NCI-H2029 (cell line): ENCODE measurements around the gene PDE4DIP.
A peak's percentile ranks its signal among the peaks of the same experiment; 100 is the strongest.
"Not testable (repeated sequence)": the region's sequence is repeated elsewhere in the genome, so short reads cannot be mapped to it uniquely, and the experiment has no call there.

Experiments used
- DNase-seq: peaks from one replicate; lab custom pipeline; 2025; lab: John Stamatoyannopoulos, UW

Gene PDE4DIP

DNA sequence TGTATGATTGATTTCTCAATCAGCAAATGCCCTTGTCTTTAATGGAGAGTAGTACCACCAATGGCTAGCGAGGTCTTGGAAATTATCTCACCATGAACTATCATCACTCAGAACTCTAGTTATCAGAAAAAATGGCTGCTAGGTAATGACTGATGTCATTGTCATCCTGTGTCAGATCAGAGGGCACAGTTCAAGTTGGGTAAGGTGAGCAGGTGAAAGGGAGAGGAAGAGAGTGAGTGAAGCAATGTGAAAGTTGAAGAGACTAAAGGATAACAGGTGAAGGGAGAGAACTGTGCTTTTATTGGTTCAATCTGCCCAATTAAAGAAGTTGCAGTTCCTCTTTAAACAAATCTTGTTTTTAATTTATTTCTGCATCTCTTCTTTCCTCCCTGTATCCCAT, 76.8 kb downstream of the PDE4DIP start:
- not testable (repeated sequence) for DNase-seq

DNA sequence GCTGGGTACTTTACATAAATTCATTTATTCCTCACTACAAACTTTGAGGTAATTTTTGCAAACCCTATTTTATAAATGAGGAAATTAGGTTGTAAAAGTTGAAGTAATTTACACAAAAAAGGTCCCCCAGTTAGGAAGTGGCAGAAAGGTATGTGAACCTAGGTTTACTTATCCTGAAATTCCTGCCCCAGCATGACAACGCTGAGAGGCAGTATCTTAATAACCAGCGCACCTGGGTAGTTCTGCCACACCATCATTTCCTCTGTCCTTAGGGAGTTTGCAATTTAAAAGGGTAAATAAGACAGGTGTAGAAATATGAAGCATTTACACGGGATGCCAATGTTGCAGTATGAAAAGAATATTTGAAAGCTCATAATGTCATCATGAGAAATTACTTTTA, 79.6 kb downstream of the PDE4DIP start:
- DNase-seq: not testable (repeated sequence)

- not testable (repeated sequence) for DNase-seq
These were observed 83.4 kb downstream of the PDE4DIP start for GRCh38 chr1:148927645-148928044.

GRCh38 chr1:148929253-148929652, 85.0 kb downstream of the PDE4DIP start:
- not testable (repeated sequence) for DNase-seq

- not testable (repeated sequence) for DNase-seq
These were observed 91.3 kb downstream of the PDE4DIP start for GRCh38 chr1:148935381-148936002.

DNA sequence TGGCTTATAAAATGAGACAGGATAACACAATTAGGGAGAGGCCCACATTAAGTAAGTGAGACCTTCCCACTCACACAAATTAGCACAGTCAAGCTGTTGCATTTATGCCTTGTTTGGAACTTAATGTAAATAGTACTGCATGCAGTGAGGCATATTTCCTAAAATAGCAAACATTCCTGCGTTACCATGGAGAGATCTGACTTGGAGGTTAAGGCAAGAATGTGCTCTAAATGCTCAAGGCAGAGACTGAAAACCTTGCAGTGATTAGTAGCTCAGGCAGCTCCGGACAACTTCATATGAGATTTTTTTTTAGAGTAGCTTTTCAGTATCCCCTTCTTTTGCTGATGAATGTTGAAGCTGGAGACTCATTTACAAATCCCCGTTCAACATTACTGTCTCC, 98.7 kb downstream of the PDE4DIP start:
- DNase-seq: not testable (repeated sequence)

DNA sequence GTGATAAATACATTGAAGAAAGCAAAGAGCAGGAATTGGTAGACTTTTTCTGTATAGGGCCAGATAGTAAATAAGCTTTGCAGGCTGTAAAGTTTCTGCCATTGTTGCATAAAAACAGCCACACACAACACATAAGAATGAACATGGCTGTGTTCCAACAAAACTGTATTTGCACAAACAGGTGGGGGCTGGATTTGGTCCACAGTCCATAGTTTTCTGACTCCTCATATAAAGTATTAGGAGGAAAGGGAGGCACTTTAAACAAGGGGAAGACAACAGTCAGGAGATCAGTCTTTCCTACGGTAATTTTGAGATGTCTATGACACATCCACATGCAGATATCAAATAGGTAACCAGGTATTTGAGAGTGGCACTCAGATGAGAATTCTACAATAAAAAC, 100.9 kb downstream of the PDE4DIP start:
- DNase-seq: not testable (repeated sequence)

GRCh38 chr1:148948768-148949167, 104.5 kb downstream of the PDE4DIP start:
- not testable (repeated sequence) for DNase-seq

DNA sequence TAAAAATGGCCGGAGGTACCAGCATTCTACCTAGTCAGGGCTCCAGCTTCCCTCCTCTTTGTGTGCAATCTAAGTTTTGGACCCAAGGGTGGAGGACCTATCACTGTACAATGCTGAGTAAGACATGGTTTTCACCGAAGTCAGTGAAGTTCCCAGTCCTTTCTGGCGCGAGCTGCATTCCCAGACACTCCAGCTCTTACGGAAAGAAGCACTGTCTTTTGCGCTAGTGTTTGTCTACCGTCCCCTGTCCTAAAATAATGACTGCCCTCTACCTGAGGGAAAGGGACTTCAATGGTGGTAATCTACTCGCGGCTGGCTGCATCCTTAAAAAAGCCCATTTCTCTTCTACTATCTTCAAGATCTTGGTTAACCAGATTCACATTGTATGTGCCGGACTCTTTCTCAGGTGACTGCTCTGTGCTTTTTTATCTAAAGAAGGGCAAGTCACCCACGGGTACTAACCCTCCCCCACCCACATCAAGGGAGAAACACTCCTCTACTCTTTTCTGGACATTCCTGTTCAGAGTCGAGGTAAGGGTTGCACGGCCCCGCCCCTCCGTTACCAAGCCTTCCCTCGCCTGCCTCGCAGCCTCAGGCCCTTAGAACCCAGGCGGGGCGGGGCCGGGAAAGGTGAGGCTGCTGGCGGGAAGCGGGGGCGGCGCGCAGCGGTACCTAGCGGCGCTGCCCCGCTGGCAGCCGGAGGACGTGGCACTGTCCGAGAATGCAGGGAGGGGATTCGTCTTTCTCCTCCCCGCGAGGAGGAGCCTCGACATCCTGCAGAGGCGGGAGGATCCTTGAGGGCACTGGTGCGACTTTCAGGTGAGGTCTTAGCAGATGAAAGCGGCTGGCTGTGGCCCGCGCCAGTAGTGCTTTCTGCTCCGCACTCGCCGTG, 107.4 kb downstream of the PDE4DIP start:
- DNase-seq: peak; percentile 75

DNA sequence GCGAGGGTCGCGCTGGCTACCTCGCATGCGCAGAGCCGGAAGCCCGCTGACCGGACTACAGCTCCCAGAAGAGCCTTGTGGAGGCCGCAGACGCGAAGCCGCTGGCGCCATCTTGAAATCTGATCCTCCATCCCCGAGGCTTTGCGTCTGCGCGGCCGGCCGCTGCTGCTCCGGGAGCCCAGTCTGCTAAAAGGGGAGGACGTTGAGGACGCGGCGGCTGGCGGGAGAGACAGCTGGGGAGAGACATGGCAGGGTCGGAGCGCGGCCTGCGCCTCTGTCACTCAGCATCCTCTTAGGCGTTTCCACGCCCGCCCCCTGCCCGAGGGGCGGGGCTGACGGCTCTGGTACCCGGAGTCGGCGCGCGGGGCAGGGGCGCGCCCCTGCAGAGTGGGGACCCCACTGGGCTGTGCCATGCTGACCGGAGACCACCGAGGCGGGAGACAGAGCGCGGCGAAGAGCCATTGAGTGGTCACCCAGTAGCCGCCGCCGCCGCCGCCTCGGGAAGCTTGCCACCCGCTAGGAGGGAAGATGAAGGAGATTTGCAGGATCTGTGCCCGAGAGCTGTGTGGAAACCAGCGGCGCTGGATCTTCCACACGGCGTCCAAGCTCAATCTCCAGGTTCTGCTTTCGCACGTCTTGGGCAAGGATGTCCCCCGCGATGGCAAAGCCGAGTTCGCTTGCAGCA, 108.2 kb downstream of the PDE4DIP start:
- not testable (repeated sequence) for DNase-seq

GRCh38 chr1:148952938-148953616, 108.8 kb downstream of the PDE4DIP start:
- DNase-seq: peak; percentile 3

- DNase-seq: not testable (repeated sequence)
These were observed 109.5 kb downstream of the PDE4DIP start for GRCh38 chr1:148953730-148954129.

GRCh38 chr1:148958343-148958742, 114.1 kb downstream of the PDE4DIP start:
- DNase-seq: not testable (repeated sequence)

DNA sequence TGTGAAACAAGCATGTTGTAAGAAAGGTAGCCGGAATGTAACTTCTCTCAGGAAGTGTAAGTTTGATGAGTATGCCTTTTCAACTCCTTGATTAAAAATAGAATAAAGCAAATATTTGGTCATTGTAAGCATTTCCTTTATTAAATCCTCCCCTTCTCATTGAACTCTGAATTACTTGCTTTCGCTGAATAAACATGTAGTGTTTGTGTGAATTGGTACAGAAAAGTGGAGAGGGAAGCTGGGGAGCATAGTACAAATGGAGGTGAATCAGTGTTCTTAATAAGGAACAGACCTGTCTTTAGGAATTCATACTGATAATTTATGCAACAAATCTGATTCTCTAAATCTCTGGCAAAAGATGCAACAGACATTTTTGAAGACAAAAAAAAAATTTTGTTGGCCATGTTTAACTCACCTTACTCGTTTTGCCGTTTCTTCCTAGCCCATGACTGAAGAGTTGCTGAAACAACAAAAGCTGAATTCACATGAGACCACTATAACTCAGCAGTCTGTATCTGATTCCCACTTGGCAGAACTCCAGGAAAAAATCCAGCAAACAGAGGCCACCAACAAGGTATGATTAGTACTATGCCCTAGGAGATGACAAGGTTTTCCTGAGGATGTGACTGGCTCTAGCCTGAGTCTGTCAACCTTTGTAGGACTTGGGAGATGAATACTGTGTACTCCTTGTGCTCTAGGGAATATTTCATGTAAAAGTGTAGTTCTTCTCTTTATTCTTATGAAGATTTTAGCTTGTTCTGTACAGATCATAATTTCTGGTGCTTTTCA, 116.2 kb downstream of the PDE4DIP start:
- DNase-seq: not testable (repeated sequence)

- DNase-seq: not testable (repeated sequence)
These were observed 118.1 kb downstream of the PDE4DIP start for GRCh38 chr1:148962127-148962857.

DNA sequence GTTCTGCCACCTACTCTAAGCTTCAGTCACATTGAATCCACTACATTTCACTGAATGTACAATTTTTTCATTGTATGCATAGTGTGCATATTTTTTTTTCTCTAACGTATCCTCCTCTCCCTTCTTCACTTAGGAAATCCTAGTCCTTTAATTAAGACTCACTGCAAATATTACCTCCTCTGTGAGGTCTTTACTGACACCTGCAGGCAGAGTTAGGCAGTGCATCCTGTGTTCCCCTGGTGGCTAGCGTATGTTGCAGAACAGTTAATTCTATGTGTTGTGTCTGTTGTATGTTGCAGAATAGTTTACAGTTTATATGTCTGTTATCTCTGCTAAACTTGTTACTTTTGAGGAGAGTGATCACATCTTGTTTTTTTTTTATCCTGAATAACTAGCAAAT, 121.9 kb downstream of the PDE4DIP start:
- not testable (repeated sequence) for DNase-seq

- DNase-seq: not testable (repeated sequence)
These were observed 123.4 kb downstream of the PDE4DIP start for GRCh38 chr1:148967580-148967979.

GRCh38 chr1:148968682-148969081, 124.5 kb downstream of the PDE4DIP start:
- DNase-seq: not testable (repeated sequence)

DNA sequence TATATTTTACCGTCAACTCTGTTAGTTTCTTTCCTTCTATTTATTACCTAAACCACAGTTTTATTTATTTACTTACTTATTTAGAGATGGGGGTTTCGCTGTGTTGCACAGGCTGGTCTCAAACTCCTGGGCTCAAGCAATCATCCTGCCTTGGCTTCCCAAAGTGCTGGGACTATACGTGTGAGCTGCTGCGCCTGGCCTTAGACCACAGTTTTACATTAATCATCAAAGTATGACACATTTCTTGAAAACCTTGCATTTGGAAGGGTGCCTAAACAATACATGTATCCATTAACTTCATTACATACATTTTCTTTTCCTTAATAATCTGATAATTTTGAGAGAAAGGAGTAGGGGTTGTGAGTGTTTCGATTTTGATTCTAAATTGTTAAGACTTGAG, 124.9 kb downstream of the PDE4DIP start:
- DNase-seq: not testable (repeated sequence)

DNA sequence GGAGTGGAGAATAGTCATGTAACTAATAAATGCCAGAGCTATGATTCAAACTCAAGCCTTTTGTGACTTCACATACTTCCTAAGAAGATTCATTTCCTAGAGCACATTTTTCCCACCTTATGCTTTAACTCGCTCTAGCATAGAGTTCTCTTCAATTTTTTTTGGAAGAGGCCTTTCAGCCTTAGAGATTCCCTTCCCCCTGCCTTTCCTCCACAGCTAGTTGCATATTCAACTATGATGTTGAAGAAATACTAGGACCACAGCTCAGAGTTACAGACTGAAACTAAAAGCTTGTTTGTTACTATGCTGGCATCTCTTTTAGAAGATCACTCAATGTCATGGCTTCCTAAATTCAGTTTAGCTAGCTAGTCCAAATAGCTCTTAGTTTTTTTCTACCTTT, 131.2 kb downstream of the PDE4DIP start:
- not testable (repeated sequence) for DNase-seq
